OCI-LY1 (cell line): ENCODE results near the gene DDX1.
"Not testable (repeated sequence)": the region's sequence is repeated elsewhere in the genome, so short reads cannot be mapped to it uniquely, and the experiment has no call there.

Source experiments
- H2AFZ ChIP-seq: fragments of 200-600 bp; sonication (generic), shearing (Covaris generic); 2 replicates; pipeline ENCODE4 v1.6.0; 2014; ENCODE audit warnings: antibody characterized with exemption, mild to moderate bottlenecking, low read length
- H3F3A ChIP-seq: fragments of 200-600 bp; sonication (generic), shearing (Covaris generic); 2 replicates; pipeline ENCODE4 v1.6.0; 2014; ENCODE audit warnings: mild to moderate bottlenecking, antibody characterized with exemption, low read length, moderate library complexity; ENCODE audit not compliant: insufficient read depth
- H3K27ac ChIP-seq: fragments of 200-600 bp; sonication (generic); 2 replicates; pipeline ENCODE4 v1.5.1; 2014; ENCODE audit warnings: low read length, mixed run types, mild to moderate bottlenecking, low read depth; ENCODE audit not compliant: poor library complexity, severe bottlenecking
- H3K27me3 ChIP-seq: fragments of 200-600 bp; sonication (generic); 2 replicates; pipeline ENCODE4 v1.6.0; 2014; ENCODE audit warnings: antibody characterized with exemption, mild to moderate bottlenecking, low read length, moderate library complexity; ENCODE audit not compliant: insufficient read depth
- H3K36me3 ChIP-seq: fragments of 200-600 bp; sonication (generic); 2 replicates; pipeline ENCODE4 v1.6.1; 2014; ENCODE audit warnings: mild to moderate bottlenecking, antibody characterized with exemption, low read length, moderate library complexity, mixed read lengths; ENCODE audit not compliant: insufficient read depth
- H3K4me1 ChIP-seq: fragments of 200-600 bp; sonication (generic); 2 replicates; pipeline ENCODE4 v1.5.1; 2014; ENCODE audit warnings: mild to moderate bottlenecking, low read length, moderate library complexity; ENCODE audit not compliant: insufficient read depth, severe bottlenecking
- H3K4me2 ChIP-seq: fragments of 200-600 bp; sonication (generic), shearing (Covaris generic); 2 replicates; pipeline ENCODE4 v1.6.1; 2014; ENCODE audit warnings: low read length
- H3K4me3 ChIP-seq: fragments of 200-600 bp; sonication (generic); 2 replicates; pipeline ENCODE4 v1.5.1; 2014; ENCODE audit warnings: low read length, low read depth, mild to moderate bottlenecking, mixed read lengths; ENCODE audit not compliant: poor library complexity, severe bottlenecking
- H3K79me2 ChIP-seq: fragments of 200-600 bp; shearing (Covaris generic); 2 replicates; pipeline ENCODE4 v1.6.1; 2016; ENCODE audit warnings: mixed run types, low read length, mixed read lengths; ENCODE audit not compliant: insufficient read depth
- H3K9ac ChIP-seq: fragments of 200-600 bp; sonication (generic), shearing (Covaris generic); 2 replicates; pipeline ENCODE4 v1.6.1; 2014; ENCODE audit warnings: mild to moderate bottlenecking, low read length, mixed read lengths
- H3K9me2 ChIP-seq: fragments of 200-600 bp; sonication (generic), shearing (Covaris generic); 2 replicates; pipeline ENCODE4 v1.6.1; 2014; ENCODE audit warnings: low read depth, mild to moderate bottlenecking, low read length, mixed read lengths
- H3K9me3 ChIP-seq: fragments of 200-600 bp; shearing (Covaris generic); 2 replicates; pipeline ENCODE4 v1.6.1; 2014; ENCODE audit warnings: low read length, mixed read lengths
- H4K20me1 ChIP-seq: fragments of 200-600 bp; sonication (generic), shearing (Covaris generic); 2 replicates; pipeline ENCODE4 v1.6.0; 2016; ENCODE audit warnings: mild to moderate bottlenecking, low read length; ENCODE audit not compliant: insufficient read depth
- EZH2 ChIP-seq: fragments of 200-600 bp; sonication (generic), shearing (Covaris generic); IDR thresholded peaks from 2 replicates; pipeline ENCODE4 v1.8.0; 2017; ENCODE audit warnings: borderline replicate concordance, mixed run types, mild to moderate bottlenecking, antibody characterized with exemption, low read length, moderate library complexity, mixed read lengths
- TF ChIP-seq, protein P1 (sequence below): fragments of 200-600 bp; sonication (generic), shearing (Covaris generic); IDR thresholded peaks from 2 replicates; pipeline ENCODE4 v1.5.1; 2017; ENCODE audit warnings: mild to moderate bottlenecking, antibody characterized with exemption, low read length, moderate library complexity, mixed read lengths

The DDX1 gene

DNA sequence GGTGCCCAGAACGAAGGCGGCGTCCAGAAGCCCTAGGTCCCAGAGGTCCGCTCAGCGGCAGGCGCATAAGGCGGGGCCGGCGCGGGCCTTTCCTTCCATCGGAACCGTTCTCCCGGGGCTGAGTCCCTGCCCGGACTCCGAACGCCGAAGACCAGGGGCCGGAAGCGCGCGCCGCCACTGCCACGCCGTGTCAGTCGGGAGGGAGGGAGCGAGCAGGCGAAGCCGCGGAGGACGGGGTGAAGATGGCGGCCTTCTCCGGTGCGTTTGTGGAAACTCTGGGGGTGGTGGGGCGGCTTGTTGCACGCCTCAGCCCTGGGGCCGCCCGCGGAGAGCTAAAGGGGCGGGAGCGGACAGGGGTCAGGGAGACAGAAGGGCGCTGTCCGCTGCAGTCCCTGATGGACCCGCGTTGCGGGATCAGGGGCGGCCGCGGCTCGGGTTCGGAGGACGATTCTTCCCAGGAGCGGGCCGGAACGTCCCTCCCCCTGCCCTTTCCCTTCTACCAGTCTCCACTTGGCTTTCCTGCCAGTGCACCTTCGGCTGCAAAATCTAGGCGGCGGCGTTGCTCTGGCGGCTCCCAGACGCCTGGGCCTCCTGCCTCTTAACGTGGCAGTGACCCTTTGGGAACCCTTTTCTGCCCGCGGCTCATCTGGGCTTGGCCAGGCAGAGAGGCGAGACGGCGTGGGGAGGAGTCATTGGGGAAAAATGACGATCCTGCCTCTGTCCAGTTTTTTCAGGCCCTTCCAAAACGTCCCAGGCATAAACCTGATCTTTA, at the start of gene DDX1:
Gene DDX1 (plus strand): TSS at position 177 of the 772 bp plus-strand sequence. CDS start 66 bp downstream, at position 243.
- Histone ChIP-seq H2AFZ (peak within 1 kb of the TSS; percentile 87), H3F3A (no peaks in the 10 kb centered on the region), H3K36me3 (peaks cover 26% of the 10 kb centered on the region), H4K20me1 (no peaks in the 10 kb centered on the region), H3K9me3 (no peaks in the 10 kb centered on the region), H3K27me3 (no peaks in the 10 kb centered on the region), H3K4me1 (peaks cover 24% of the 10 kb centered on the region), H3K4me2 (peak within 1 kb of the TSS; percentile 91), H3K9ac (peak within 1 kb of the TSS; percentile 92), H3K9me2 (no peaks in the 10 kb centered on the region), H3K79me2 (peaks cover 31% of the 10 kb centered on the region), H3K4me3 (peak within 1 kb of the TSS; percentile 96), H3K27ac (no peak within 1 kb of the TSS)
- no peak for TF ChIP-seq EZH2
- TF ChIP-seq, protein P1, sequence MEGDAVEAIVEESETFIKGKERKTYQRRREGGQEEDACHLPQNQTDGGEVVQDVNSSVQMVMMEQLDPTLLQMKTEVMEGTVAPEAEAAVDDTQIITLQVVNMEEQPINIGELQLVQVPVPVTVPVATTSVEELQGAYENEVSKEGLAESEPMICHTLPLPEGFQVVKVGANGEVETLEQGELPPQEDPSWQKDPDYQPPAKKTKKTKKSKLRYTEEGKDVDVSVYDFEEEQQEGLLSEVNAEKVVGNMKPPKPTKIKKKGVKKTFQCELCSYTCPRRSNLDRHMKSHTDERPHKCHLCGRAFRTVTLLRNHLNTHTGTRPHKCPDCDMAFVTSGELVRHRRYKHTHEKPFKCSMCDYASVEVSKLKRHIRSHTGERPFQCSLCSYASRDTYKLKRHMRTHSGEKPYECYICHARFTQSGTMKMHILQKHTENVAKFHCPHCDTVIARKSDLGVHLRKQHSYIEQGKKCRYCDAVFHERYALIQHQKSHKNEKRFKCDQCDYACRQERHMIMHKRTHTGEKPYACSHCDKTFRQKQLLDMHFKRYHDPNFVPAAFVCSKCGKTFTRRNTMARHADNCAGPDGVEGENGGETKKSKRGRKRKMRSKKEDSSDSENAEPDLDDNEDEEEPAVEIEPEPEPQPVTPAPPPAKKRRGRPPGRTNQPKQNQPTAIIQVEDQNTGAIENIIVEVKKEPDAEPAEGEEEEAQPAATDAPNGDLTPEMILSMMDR = no peak

DNA sequence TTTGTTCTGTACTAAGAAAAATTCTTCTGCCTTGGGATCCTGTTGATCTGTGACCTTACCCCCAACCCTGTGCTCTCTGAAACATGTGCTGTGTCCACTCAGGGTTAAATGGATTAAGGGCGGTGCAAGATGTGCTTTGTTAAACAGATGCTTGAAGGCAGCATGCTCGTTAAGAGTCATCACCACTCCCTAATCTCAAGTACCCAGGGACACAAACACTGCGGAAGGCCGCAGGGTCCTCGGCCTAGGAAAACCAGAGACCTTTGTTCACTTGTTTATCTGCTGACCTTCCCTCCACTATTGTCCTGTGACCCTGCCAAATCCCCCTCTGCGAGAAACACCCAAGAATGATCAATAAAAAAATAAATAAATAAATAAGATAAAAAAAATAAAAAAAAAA, 49.4 kb upstream of the DDX1 start:
- not testable (repeated sequence) for H3K27me3 ChIP-seq, H3K4me3 ChIP-seq, H3K36me3 ChIP-seq, H3K27ac ChIP-seq, H3K9me2 ChIP-seq, H3K9ac ChIP-seq, H3K4me2 ChIP-seq, H3K9me3 ChIP-seq, H4K20me1 ChIP-seq, H3K79me2 ChIP-seq, H3F3A ChIP-seq, H2AFZ ChIP-seq
- H3K4me1 ChIP-seq = peaks cover 11% of the 10 kb centered on the region

- no peaks in the 10 kb centered on the region for H4K20me1 ChIP-seq
- no peaks in the 10 kb centered on the region for H3K9me3 ChIP-seq
- no peak overlapping the region for H2AFZ ChIP-seq
- H3K27me3 ChIP-seq = no peaks in the 10 kb centered on the region
- no peak overlapping the region for H3K9ac ChIP-seq
- no peaks in the 10 kb centered on the region for H3K9me2 ChIP-seq
- no peaks in the 10 kb centered on the region for H3F3A ChIP-seq
- H3K4me3 ChIP-seq = no peak overlapping the region
- H3K27ac ChIP-seq = no peak overlapping the region
- H3K36me3 ChIP-seq = peaks cover 3% of the 10 kb centered on the region; the same call in 1 of the 2 replicates
- H3K4me1 ChIP-seq = peaks cover 11% of the 10 kb centered on the region
- no peaks in the 10 kb centered on the region for H3K79me2 ChIP-seq
- no peak overlapping the region for H3K4me2 ChIP-seq
- TF ChIP-seq, protein P1 = no peak
- TF ChIP-seq EZH2 = no peak
These were observed 48.6 kb upstream of the DDX1 start for GRCh38 chr2:15543053-15543452.

DNA sequence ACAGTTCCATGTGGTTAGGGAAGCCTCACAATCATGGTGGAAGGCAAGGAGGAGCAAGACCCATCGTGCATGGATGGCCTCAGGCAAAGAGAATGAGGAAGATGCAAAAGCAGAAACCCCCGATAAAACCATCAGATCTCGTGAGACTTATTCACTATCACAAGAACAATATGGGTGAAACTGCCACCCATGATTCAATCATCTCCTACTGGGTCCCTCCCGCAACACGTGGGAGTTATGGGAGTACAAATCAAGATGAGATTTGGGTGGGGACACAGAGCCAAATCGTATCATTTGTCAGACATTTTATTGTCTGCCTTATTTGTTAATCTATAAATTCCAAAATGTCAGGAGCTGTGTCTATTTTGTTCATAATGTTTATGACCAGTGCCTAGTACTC, 48.1 kb upstream of the DDX1 start:
- TF ChIP-seq, protein P1 = no peak
- TF ChIP-seq EZH2 = no peak
- H2AFZ ChIP-seq = no peak overlapping the region

More for the DNA sequence above, 48.1 kb upstream of the DDX1 start:
- Histone ChIP-seq H3K27ac (no peak overlapping the region), H3K4me3 (no peak overlapping the region), H3K9me2 (no peaks in the 10 kb centered on the region), H4K20me1 (no peaks in the 10 kb centered on the region), H3K9ac (no peak overlapping the region), H3K36me3 (peaks cover 3% of the 10 kb centered on the region; the same call in 1 of the 2 replicates), H3F3A (no peaks in the 10 kb centered on the region), H3K4me2 (no peak overlapping the region), H3K79me2 (no peaks in the 10 kb centered on the region), H3K27me3 (no peaks in the 10 kb centered on the region), H3K9me3 (no peaks in the 10 kb centered on the region), H3K4me1 (peaks cover 11% of the 10 kb centered on the region)
